ENCODE data around the gene ILK.

DNA sequence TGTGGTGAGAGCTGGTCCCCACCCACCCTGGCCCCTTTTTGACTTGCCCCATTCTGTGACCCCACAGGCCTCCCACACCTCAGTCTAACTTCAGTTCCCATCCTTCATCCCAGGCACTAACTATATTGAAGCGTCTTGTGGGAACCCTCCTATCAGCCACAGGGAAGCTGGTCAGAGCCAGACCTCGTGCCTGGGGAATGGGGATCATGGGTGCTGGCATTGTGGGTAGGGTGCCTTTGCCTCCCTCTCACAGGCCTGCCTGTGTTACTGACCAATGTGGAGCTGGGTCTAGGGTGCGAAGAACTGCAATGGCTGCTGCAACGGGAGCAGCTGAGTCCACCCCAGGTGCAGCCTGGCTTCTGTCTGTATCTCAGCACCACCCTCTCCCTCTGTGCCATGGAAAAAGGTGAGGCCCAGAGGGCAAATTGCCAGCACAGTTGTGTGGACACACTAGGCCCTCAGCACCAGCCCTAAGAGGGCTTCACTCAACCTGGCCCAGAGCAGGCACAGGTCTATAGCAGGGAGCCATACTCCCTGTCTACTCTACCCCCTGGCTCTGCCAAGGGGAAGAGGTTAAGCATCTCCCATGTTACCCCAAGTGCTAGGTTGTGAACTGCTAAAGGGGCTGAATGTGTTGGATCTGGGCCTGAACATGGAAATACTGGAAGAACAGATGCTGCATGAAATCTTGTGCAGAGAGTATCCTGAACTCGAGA lies 37.4 kb upstream of the ILK start:
- no peak for TF ChIP-seq POLR2A (IDR thresholded peaks at IDR 0.05; ENCODE audit: low read depth)
- TF ChIP-seq, protein P1, sequence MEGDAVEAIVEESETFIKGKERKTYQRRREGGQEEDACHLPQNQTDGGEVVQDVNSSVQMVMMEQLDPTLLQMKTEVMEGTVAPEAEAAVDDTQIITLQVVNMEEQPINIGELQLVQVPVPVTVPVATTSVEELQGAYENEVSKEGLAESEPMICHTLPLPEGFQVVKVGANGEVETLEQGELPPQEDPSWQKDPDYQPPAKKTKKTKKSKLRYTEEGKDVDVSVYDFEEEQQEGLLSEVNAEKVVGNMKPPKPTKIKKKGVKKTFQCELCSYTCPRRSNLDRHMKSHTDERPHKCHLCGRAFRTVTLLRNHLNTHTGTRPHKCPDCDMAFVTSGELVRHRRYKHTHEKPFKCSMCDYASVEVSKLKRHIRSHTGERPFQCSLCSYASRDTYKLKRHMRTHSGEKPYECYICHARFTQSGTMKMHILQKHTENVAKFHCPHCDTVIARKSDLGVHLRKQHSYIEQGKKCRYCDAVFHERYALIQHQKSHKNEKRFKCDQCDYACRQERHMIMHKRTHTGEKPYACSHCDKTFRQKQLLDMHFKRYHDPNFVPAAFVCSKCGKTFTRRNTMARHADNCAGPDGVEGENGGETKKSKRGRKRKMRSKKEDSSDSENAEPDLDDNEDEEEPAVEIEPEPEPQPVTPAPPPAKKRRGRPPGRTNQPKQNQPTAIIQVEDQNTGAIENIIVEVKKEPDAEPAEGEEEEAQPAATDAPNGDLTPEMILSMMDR (IDR thresholded peaks at IDR 0.05): no peak

Measured in esophagus muscularis mucosa (tissue), 3 donors.